Suppressor macrophage treated with lipopolysaccharide for 4 hours (primary cell): ENCODE results near the gene GPR139.

Experiments used
- DNase-seq: peaks from one replicate; pipeline ENCODE4 v3.0.0-alpha.2; 2020

The GPR139 gene

DNA sequence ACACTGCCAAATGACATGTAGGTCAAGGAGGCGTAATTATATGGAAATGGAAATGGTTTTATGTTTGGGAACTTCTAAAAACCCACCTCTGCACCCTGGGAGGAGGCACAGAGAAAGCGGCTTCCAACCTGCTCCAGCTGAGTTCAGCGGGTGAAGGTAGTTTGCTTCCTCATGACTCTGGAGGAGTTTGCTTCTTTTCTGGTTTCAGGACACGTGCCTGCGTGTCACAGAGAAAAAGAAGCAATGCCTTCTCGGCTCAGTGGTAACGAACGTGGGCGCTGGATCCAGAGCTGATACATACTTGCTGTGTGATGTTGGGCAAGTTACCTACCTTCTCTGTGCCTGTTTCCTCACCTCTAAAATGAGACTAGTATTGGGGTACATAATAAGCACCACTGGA is 22.1 kb downstream of the GPR139 start:
- no peak for DNase-seq

GRCh38 chr16:20051147-20051546 is 22.5 kb downstream of the GPR139 start:
- DNase-seq: no peak

DNA sequence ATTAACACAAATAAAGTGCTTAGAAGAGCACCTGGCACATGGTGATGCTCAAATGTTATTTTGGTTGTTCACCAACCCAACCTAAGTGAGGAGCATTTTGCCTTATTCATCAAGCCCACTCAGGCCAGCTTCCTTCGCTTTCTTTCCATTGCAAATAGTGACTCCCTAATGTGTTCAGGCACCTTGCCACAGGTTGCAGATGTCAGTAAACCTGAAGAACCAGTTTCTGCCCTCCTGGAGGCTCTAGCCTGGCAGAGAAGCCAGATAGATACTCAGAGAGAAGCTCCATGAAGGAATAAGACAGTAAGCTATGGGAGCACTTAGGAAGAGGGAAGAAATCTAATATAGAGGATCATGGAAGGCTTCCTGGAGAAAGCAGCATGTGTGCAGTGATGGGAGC is 23.9 kb downstream of the GPR139 start:
- DNase-seq: no peak

DNA sequence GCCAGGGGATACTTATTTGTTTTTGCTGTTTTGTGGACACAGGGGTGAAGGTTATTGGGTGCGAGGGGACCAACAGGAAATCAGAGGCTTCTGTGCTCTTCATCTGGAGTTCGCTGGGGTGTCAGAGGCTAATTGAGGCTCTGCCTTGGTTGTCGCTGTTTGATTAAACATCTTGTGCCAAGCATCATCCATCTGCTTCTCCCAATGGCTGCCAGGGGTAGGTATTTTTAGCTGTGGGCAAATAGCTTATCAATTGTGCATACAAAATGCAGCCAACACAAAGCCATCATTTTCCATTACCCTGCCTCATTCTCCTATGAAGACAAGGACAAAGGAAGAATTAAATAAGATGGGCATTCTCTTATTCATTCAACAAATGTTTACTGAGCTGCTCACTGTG is 27.8 kb downstream of the GPR139 start:
- no peak for DNase-seq

DNA sequence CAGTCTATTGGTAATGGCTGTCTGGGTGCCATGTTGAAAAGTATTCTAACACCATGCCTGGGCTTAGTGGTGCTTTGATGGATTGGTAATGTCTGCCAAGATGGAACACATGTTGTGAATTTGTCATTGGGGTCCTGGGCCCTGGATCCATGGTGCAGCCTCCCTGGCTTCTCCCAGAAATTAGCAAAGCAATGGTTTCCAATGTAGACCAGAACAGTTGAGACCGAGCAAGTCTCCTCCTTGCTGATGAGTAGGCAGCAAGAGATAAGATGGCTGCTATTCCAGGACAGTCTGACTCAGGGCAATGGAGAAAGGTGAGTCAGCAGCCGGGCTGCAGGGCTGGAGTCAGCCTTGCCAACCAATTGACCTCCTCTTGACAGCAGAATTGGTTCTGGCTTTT is 30.8 kb downstream of the GPR139 start:
- DNase-seq: no peak

GRCh38 chr16:20041924-20042596 is 31.6 kb downstream of the GPR139 start:
- DNase-seq: no peak

GRCh38 chr16:20040011-20040410 is 33.7 kb downstream of the GPR139 start:
- DNase-seq: no peak

- no peak for DNase-seq
Observed at GRCh38 chr16:20029611-20030010, 44.1 kb downstream of the GPR139 start.

DNA sequence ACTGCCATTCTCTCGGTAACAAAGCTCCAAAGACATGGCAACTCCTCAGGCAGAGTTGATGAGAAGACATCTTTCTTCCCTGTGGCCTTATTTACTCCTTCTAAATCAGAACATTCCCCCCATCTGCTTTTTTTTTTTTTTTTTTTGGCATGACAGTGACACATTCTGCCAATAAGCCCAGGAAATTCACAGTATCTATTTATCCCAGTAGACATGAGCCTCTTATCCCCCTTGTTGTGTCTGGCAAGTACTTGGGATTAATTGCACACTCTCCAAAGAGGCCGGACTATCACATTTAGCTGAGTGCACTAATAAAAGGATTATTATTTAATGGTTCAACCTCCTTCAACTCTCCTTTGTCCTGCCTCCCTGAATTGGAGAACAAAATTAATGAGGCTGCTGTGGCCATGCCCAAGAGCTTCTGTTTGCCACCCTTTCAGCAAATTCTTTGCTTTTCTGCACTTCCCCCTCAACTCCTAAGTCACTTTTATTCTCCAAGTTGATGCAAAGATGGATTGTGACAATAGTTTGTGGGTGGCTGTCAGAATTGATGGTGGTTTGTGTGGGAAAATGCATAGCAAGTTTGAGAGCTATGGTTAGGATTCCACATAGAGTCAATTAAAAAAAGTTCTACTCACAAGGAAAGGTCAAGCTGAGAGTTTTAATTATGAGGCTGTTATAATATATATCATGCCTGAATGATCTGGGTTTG is 47.2 kb downstream of the GPR139 start:
- no peak for DNase-seq

DNA sequence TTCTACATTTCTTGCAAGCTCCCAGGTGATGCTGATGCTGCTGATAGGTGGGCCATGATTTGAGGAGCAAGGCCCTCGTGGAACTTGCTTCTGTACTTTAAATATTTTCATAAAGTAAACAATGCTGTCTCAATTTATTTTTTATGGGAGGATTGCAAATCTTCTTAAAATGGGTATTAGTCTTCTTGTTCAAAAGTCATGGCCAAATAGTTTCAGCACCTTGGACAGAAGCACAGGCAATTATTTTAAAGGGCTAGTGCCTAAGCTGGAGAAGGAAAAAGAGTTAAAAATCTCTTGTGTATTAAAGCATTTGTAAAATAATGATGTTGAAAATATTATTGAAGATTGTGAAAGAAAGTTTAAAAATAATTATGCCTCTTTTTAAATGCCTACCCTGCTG is 50.5 kb downstream of the GPR139 start:
- peak; percentile 14 for DNase-seq

DNA sequence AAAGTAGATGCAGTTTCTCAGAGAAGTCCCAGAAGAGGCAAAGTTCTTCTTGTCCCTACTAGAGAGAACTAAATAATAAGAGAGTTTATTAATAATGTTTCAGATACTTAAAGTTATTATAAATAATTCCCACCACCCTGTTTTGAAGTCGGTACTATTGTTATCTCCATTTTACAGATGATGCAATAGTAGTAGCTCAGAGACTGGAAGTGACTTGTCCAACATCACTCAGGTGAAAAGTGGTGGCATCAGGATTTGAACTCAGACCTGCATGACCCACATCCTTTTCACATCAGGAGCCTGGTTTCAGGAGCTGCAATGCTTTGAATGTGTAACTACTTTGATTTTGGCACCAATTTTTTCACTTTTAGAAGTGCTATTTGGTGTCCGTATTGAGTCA is 52.7 kb downstream of the GPR139 start:
- DNase-seq: no peak

DNA sequence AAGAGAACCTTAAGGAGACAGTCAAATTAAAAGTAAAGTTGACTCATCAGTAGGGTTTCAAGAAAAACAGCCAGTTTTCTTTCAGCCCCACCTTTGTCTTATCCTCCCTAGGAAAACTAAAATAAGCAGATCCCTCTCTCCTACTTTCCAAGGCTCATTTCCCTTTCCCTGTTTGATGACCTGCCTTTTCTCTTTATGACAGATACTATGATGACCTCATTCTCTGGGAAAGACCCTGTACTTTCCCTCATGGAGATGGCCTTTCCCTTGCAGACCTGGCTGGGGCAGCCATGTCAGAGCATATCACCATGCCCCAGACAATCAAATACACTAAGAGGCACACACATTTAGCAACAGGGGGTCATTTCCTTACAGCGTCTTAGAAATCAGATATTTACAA is 53.6 kb downstream of the GPR139 start:
- no peak for DNase-seq

- no peak for DNase-seq
Observed at GRCh38 chr16:20016234-20016633, 57.5 kb downstream of the GPR139 start.

GRCh38 chr16:20004931-20005330 is 68.8 kb downstream of the GPR139 start:
- no peak for DNase-seq

GRCh38 chr16:20002936-20003335 is 70.8 kb downstream of the GPR139 start:
- DNase-seq: no peak

GRCh38 chr16:20001856-20002707 is 71.6 kb downstream of the GPR139 start:
- no peak for DNase-seq

GRCh38 chr16:19997734-19998133 is 76.0 kb downstream of the GPR139 start:
- DNase-seq: no peak

GRCh38 chr16:19997264-19997663 is 76.4 kb downstream of the GPR139 start:
- no peak for DNase-seq

DNA sequence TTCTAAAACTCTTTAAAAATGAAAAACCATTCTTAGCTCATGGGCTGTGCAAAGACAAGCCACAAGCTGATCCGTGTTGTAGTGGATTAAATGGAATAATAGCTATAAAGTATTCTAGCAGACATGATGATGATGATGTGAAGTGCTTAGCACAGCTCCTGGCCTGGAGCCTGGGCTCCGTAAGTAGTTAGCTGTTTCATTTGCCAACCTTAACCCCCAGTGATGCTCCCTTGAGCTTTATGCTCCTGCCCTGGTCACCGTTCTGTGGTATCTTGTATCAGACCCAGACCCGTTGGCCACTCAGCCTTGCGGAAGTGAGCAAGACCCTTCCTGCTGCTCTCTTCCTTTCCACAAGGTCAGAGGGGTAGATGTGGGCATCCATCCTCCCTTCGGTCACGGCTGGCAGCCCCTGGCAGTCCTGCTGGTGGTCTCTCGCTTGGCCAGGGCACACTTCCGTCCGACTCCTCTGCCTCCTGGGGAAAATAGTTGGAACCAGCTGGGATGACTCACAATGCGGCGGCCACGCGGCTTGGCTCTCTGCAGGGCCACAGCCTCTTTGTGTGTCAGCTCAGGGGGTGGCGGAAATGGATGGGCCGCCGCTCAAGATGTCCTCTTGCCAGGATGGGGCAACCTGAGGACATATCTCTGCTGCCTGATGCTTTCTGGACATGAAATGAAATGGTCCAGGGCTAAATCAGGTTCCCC is 79.1 kb downstream of the GPR139 start:
- DNase-seq: no peak

GRCh38 chr16:19991614-19992013 is 82.1 kb downstream of the GPR139 start:
- DNase-seq: no peak

GRCh38 chr16:19984135-19984534 is 89.6 kb downstream of the GPR139 start:
- no peak for DNase-seq
